Panc1 (cell line): Measurements from ENCODE around the gene NPAS2. TPM values are rescaled to one million over a fixed set of nuclear protein-coding genes. Genes with fewer than 3 reads are reported as not detected.
A peak's percentile ranks its signal among the peaks of the same experiment; 100 is the strongest.

ENCODE experiments used
- ATAC-seq: fragments of 200-7000 bp; cut with Tn5 transposase; 2 replicates; pipeline ENCODE4 v1.9.1; 2020; ENCODE audit warnings: mild to moderate bottlenecking, moderate library complexity
- BruUV-seq: library from RNA; stranded (reverse); fragments of 400-500 nt; replicated peaks from 2 replicates; lab custom pipeline; 2021; lab: Mats Ljungman, UMichigan
- CTCF ChIA-PET: fragments of 300-600 bp; sonication (Branson Sonifier 250); formaldehyde crosslinking; loops from one replicate; lab custom pipeline; 2022; ENCODE audit warnings: antibody characterized with exemption; lab: Charles Lee
- POLR2A ChIA-PET: fragments of 300-600 bp; sonication (Branson Sonifier 250); formaldehyde crosslinking; loops from one replicate; lab custom pipeline; 2022; ENCODE audit warnings: antibody characterized with exemption; lab: Charles Lee
- DNase-seq: peaks from one replicate; pipeline ENCODE4 v3.0.0-alpha.2; 2010; ENCODE audit warnings: low read depth, low spot score
- H3K27ac ChIP-seq: 2 replicates; pipeline ENCODE4 v1.5.1; 2011; ENCODE audit warnings: mild to moderate bottlenecking, low read length, inconsistent platforms
- H3K27me3 ChIP-seq: fragments of 200-500 bp; sonication (Bioruptor generic); 2 replicates; pipeline ENCODE4 v1.6.0; 2014; ENCODE audit warnings: low read length, inconsistent platforms; ENCODE audit not compliant: control insufficient read depth, insufficient read depth
- H3K36me3 ChIP-seq: fragments of 200-500 bp; sonication (Bioruptor generic); 2 replicates; pipeline ENCODE4 v1.5.1; 2014; ENCODE audit warnings: inconsistent platforms, mild to moderate bottlenecking, low read length, moderate library complexity; ENCODE audit not compliant: control insufficient read depth, insufficient read depth
- H3K4me1 ChIP-seq: 2 replicates; pipeline ENCODE4 v1.5.1; 2011; ENCODE audit warnings: inconsistent platforms, mild to moderate bottlenecking, low read length, moderate library complexity; ENCODE audit not compliant: control insufficient read depth, insufficient read depth
- H3K4me3 ChIP-seq, 2 experiments: 2 replicates each; pipeline ENCODE4 v1.5.1; 2011 to 2012; ENCODE audit warnings: low read depth in 2 of 2, low read length in 2 of 2, mild to moderate bottlenecking in 2 of 2, inconsistent platforms in 1 of 2, moderate library complexity in 1 of 2
- H3K9me3 ChIP-seq: fragments of 200-500 bp; sonication (Bioruptor generic); 2 replicates; pipeline ENCODE4 v1.5.1; 2014; ENCODE audit warnings: low read depth, mild to moderate bottlenecking, inconsistent platforms, low read length, moderate library complexity; ENCODE audit not compliant: control insufficient read depth, insufficient read depth
- CTCF ChIP-seq: fragments of 450-650 bp; IDR thresholded peaks from 2 replicates; pipeline ENCODE4 v1.5.1; 2017; ENCODE audit warnings: mild to moderate bottlenecking
- POLR2AphosphoS5 ChIP-seq: IDR thresholded peaks from 2 replicates; pipeline ENCODE4 v1.6.1; 2012; ENCODE audit warnings: mild to moderate bottlenecking, low read depth, low read length, moderate library complexity
- REST ChIP-seq, 2 experiments: IDR thresholded peaks; 2 replicates each; pipeline ENCODE4 v1.6.1; 2011 to 2012; ENCODE audit warnings: low read depth in 2 of 2, control low read depth in 1 of 2, low read length in 1 of 2, mild to moderate bottlenecking in 1 of 2, moderate library complexity in 1 of 2; ENCODE audit not compliant: insufficient read depth in 1 of 2
- SIN3A ChIP-seq: IDR thresholded peaks from 2 replicates; pipeline ENCODE4 v1.6.1; 2012; ENCODE audit warnings: low read depth, mild to moderate bottlenecking, low read length, moderate library complexity, borderline replicate concordance; ENCODE audit not compliant: insufficient read depth
- TCF7L2 ChIP-seq: IDR thresholded peaks from 2 replicates; pipeline ENCODE4 v1.6.1; 2011; ENCODE audit warnings: mild to moderate bottlenecking, low read depth, low read length, inconsistent platforms
- in situ Hi-C: cut with HindIII; loops from 2 replicates; pipeline ENCODE4 v1.10.0; 2016; ENCODE audit warnings: low sequenced_read_pairs, low pct_unique_long_range_greater_than_20kb
- intact Hi-C: fragments of 100-400 bp; cut with micrococcal nuclease; formaldehyde crosslinking; loops from one replicate; pipeline ENCODE4 v1.10.0; 2022; ENCODE audit not compliant: unreplicated experiment
- total RNA-seq: library from RNA; stranded (reverse); gene quantifications from one replicate; pipeline ENCODE4 v1.2.1, GENCODE V29; 2021; ENCODE audit not compliant: unreplicated experiment

The NPAS2 gene
- total RNA-seq, 1 experiment from 2014 or later, result 72.8 TPM

- no peak overlapping the region for H3K27ac ChIP-seq
- H3K4me1 ChIP-seq, result peaks cover 11% of the 10 kb centered on the region
- BruUV-seq, result no TSS peak
- DNase-seq (no peak), ATAC-seq (no peak)
- H3K4me3 ChIP-seq, result no peak overlapping the region
- TF ChIP-seq POLR2AphosphoS5 (no peak), CTCF (no peak), SIN3A (no peak), REST (IDR thresholded peaks at IDR 0.05; ENCODE audit: insufficient read depth in 1 of 2, low read depth in 2 of 2, low read length in 1 of 2) (no peak), TCF7L2 (no peak)
- CTCF ChIA-PET, result interaction anchor here (0.6 kb wide), 1 partner anchor 149 kb away, joined by 3 read pairs; no protein-coding TSS in a partner anchor
- intact Hi-C loops, result loop anchor here (5.0 kb wide), 1 partner anchor 161 kb away; the partner anchor contains the start of gene NPAS2
- in situ Hi-C loops, result no loop called here
- POLR2A ChIA-PET, result no interaction called here
- 0 out of 2 replicates have a peak, but pooled peaks cover 4% of the 10 kb centered on the region for H3K36me3 ChIP-seq
- H3K27me3 ChIP-seq, result no peaks in the 10 kb centered on the region
- no peaks in the 10 kb centered on the region for H3K9me3 ChIP-seq
Observed at GRCh38 chr2:100983201-100983600, 163.3 kb downstream of the NPAS2 start.

GRCh38 chr2:100983684-100984310 lies 163.9 kb downstream of the NPAS2 start:
- Histone ChIP-seq H3K4me3 (no peak overlapping the region), H3K4me1 (peaks cover 11% of the 10 kb centered on the region), H3K27me3 (no peaks in the 10 kb centered on the region), H3K27ac (peak overlapping the region; percentile 30; the same call in 1 of the 2 replicates), H3K9me3 (no peaks in the 10 kb centered on the region), H3K36me3 (0 out of 2 replicates have a peak, but pooled peaks cover 4% of the 10 kb centered on the region)
- BruUV-seq, result no TSS peak
- ChIA-PET CTCF (no interaction called here), POLR2A (interaction anchor here (0.7 kb wide), 1 partner anchor 165 kb away, joined by 6 read pairs; no protein-coding TSS in a partner anchor)
- DNase-seq, result no peak
- in situ Hi-C loops (no loop called here), intact Hi-C loops (loop anchor here (2.0 to 5.0 kb wide), 2 partner anchors 161 to 377 kb away; partner anchors contain the start of gene NPAS2)
- TF ChIP-seq TCF7L2, result no peak
- peak; percentile 65 for ATAC-seq

- TF ChIP-seq CTCF (peak; percentile 93), REST (IDR thresholded peaks at IDR 0.05; ENCODE audit: insufficient read depth in 1 of 2, low read depth in 2 of 2, low read length in 1 of 2) (no peak)
Observed at GRCh38 chr2:100984892-100985307, 165.0 kb downstream of the NPAS2 start.

More at GRCh38 chr2:100984892-100985307, 165.0 kb downstream of the NPAS2 start:
- ChIA-PET CTCF (interaction anchor here (0.7 kb wide), 1 partner anchor 204 kb away, joined by 3 read pairs; no protein-coding TSS in a partner anchor), POLR2A (no interaction called here)
- peaks cover 11% of the 10 kb centered on the region for H3K4me1 ChIP-seq
- no peak overlapping the region for H3K4me3 ChIP-seq
- in situ Hi-C loops (no loop called here), intact Hi-C loops (loop anchor here (2.0 to 5.0 kb wide), 3 partner anchors 163 to 378 kb away; partner anchors contain the start of gene NPAS2)
- 0 out of 2 replicates have a peak, but pooled peaks cover 4% of the 10 kb centered on the region for H3K36me3 ChIP-seq
- H3K27me3 ChIP-seq, result no peaks in the 10 kb centered on the region
- no peak overlapping the region for H3K27ac ChIP-seq
- H3K9me3 ChIP-seq, result no peaks in the 10 kb centered on the region
- DNase-seq, result no peak
- no TSS peak for BruUV-seq
- ATAC-seq, result peak; percentile 82
